H1 (cell line): ENCODE results near the gene BCAR3. TPM values are rescaled to one million over a fixed set of nuclear protein-coding genes. Genes with fewer than 3 reads are reported as not detected.

Experiments used
- CBX8 ChIP-seq: fragments of 300-800, 300-1000 bp; sonication (generic); IDR thresholded peaks from 2 replicates; pipeline ENCODE4 v1.7.1; 2016; ENCODE audit warnings: low read depth, low read length, borderline replicate concordance
- EZH2 ChIP-seq: fragments of 200-600 bp; sonication (generic); IDR thresholded peaks from 2 replicates; pipeline ENCODE4 v1.7.1; 2012; ENCODE audit warnings: low read depth, mild to moderate bottlenecking, moderate library complexity, low read length, inconsistent platforms; ENCODE audit not compliant: severe bottlenecking
- MAFK ChIP-seq: IDR thresholded peaks from 2 replicates; pipeline ENCODE4 v1.6.1; 2012; ENCODE audit warnings: low read depth, mild to moderate bottlenecking, improper control_type of control experiment, low read length
- SIN3A ChIP-seq, 2 experiments: IDR thresholded peaks in 1 of 2; conservative IDR thresholded peaks in 1 of 2; 2 replicates each; pipeline ENCODE4 v1.6.1; 2011 to 2012; ENCODE audit warnings: low read length in 2 of 2, improper control_type of control experiment in 1 of 2, low read depth in 1 of 2, mild to moderate bottlenecking in 1 of 2
- YY1 ChIP-seq: IDR thresholded peaks from 2 replicates; pipeline ENCODE4 v1.6.1; 2011; ENCODE audit warnings: low read depth, mild to moderate bottlenecking, low read length
- polyA plus RNA-seq, 7 experiments: library from polyadenylated mRNA; depleted of rRNA in 3 of 7; stranded (reverse) in 5 of 7; unstranded in 2 of 7; fragments of >200 nt in 5 of 7; fragments of 200-250 nt in 2 of 7; gene quantifications; 1 replicate in 5 of 7; 2 replicates in 1 of 7; 4 replicates in 1 of 7; pipeline versions ENCODE4 v1.2.1 to v1.2.3, GENCODE V29; 2011 to 2013; ENCODE audit warnings: missing spikeins in 2 of 7, mixed read lengths in 2 of 7
- total RNA-seq: library from RNA; stranded (reverse); fragmentation: NEBNext Ultra II Directional; extraction: Animal tissue kit (Norgen Biotek cat#: 25700); gene quantifications from 2 replicates; pipeline ENCODE4 v1.2.1, GENCODE V29; 2021

Gene BCAR3
- total and polyA plus RNA-seq, 2 of the 8 experiments (the other 6 are each of a cell fraction or from before 2014, with no cell fraction given) = 5.6 to 9.2 TPM

GRCh38 chr1:93715529-93716126 lies 34.0 kb upstream of the BCAR3 start (continued):
- TF ChIP-seq YY1 (no peak), EZH2 (no peak), MAFK (no peak), CBX8 (no peak), SIN3A (conservative IDR thresholded peaks at IDR 0.05 in 1 of 2, IDR thresholded peaks at IDR 0.05 in 1 of 2; ENCODE audit: low read depth in 1 of 2, low read length in 2 of 2) (no peak)
